GM19351 (cell line): ENCODE results near the gene TMEM231.
"Not testable (repeated sequence)": the region's sequence is repeated elsewhere in the genome, so short reads cannot be mapped to it uniquely, and the experiment has no call there.

ENCODE experiments used
- ATAC-seq: cut with Tn5 transposase; IDR thresholded peaks from one replicate; pipeline ENCODE4 v1.9.1; 2021; ENCODE audit warnings: mild to moderate bottlenecking, moderate library complexity; ENCODE audit not compliant: unreplicated experiment

TMEM231 gene

DNA sequence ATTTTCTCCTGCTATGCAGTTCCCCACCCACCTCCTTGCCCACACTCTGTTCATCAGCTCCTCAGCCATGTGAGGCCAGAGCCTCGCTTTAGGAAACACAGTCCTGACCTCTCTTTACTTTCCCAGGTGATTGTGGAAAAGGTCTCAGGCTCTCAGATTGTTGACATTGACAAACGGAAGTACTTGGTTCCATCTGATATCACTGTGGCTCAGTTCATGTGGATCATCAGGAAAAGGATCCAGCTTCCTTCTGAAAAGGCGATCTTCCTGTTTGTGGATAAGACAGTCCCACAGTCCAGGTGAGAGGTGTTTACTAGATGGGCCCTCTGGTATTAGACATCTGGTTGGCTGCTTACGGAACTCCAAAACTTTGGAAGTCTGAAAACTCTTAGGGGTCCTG, 11.9 kb upstream of the TMEM231 start:
- ATAC-seq, result no peak

DNA sequence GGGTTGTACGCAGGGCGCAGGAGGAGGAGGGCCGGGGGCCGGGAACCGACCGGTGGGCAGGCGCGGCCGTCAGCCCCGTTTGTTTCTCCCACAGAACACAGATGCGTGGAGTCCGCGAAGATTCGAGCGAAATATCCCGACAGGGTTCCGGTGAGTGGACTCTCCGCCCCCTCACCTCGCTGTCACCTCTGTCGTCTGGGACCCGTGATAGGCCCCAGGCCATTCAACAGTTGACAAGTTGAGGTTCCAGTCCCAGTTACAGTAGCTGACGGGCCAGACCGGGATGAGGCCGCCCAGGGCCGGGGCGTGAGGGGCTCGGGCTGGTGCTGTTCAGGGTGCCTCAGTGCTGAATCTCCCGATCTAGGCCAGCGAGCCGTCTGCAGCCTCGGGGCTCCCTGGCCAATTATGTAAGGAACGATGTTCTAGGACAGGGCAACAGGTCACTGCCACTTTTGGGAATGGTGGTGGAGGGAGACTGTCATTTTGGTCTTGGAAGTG, 10.8 kb upstream of the TMEM231 start:
- ATAC-seq, result peak; percentile 12

DNA sequence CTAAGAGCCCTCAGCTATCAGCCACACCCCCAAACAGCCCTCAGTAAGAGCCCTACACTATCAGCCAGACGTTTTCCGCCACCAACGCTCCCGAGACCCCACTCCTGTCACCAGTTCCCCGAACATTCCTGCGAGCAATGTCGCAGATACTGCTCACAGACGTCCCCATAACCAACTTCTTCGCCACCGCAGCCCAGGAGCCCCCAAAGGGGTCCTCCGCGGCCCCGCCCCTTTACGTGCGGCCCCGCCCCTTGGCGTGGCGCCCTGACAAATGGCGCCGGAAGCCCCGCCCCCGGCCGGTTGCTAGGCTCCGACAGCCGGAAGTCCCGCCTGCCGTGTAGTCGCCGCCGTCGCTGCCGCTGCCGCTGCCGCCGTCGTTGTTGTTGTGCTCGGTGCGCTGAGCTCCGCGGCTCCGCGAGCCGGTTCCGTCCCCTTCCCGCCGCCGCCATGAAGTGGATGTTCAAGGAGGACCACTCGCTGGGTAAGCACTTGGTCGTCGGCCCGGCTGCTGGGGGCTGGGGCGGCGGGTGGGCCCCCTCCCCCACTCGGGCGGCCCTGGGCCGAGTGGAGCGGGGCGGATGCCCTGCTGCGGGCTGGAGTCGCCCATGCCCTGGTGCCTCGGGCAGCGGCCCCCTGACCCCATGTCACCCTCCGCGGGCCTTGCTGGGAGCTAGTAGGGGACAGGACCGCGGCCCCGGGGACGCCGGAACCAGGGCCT, 10.1 kb upstream of the TMEM231 start, which contains the start of gene GABARAPL2:
GABARAPL2 (plus strand) TSS at position 340 of the 718 bp plus-strand sequence; CDS start at position 448, 108 bp downstream.
- peak; percentile 62 for ATAC-seq

DNA sequence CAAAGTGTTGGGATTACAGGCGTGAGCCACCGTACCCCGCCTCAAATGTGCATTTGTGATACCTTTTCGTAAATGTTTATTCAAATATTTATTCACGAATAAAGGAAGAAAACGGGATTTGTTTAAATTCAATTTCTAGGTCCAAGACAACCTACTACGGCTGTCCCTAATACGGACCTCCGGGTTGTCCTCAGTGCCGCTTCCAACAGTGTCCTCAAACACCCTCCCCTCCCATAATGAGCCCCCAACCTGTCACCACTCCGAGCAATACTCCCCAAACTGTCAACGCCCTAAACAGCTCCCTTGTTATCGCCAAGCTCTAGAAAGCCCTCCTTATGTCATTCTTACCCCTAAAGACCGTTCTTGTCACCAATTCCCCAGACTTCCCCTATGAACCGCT, 9.6 kb upstream of the TMEM231 start:
- peak; percentile 7 for ATAC-seq

DNA sequence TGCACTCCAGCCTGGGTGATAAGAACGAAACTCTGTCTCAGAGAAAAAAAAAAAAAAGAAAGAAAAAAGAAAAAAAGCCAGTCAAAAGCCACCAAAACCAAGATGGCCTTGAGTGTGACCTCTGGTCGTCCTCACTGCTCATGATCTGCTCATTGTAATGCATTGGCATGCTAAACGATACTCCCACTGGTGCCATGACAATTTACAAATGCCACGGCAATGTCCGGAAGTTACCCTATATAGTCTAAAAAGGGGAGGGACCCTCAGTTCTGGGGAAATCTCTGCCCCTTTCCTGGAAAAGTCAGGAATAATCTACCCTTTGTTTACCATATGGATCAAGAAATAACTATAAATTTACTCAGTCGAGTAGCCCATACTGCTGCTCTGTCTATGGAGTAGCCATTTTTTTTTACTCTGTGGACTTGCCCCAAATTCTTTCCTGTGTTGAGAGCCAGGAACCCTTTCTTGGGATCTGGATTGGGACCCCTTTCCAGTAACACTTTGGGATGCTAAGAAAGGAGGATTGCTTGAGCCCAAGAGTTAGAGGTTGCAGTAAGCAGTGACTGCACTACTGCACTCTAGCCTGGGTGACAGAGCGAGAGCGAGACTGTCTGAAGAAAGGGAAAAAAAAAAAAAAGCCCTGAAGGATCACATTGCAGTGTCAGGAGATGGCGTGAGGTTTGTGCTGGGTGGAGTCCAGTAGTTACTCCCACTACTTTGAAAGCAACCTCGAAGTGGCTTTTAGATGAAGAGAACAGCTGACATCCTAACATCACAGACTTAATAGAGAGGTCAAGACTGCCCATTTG, 3.7 kb upstream of the TMEM231 start:
- ATAC-seq, result no peak

DNA sequence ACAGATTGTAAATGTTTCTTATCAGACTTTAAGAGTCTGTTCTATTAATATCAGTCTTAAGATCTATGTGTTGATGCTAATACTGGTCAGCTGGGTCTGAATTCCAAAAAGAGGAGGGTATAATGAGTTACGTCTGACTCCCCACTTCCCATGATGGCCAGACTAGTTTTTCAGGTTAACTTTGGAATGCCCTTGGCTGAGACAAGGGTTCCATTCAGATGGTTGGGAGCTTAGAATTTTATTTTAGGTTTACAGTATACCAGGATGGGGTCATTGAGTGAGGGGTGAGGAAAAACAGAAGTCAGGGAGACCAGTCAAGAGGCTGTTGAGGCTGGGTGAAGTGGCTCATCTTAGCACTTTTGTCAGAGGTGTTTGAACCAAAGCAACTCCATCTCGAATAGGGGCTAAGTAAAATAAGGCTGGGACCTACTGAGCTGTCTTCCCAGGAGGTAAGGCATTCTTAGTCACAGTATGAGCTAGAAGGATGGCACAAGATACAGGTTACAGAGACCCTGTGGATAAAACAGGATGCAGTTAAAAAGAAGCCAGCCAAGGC, 2.9 kb upstream of the TMEM231 start:
- ATAC-seq, result no peak

DNA sequence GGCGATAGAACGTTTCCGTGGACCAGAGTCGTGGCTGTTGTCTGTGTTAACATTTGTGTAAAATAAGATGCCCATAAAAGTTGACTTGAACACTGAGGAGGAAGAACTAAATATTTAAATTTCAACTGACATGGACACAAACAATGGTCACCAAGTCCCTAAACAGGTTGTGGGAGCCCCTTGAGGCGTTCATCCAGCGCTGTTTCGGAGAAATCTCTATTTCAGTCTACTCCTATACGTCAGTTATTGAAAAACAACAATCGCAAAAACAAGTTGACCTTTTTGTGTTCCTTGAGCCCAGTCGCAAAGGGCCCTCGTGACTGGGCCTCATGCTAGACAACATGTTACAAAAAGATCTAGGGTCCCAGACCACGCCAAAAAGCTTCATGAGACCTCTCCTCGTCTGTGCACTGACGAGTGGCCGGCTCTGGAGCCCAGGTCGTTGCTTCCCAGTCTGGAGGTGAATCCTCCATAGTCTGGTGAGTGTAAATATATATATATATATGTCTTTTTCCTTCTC, 439 bp upstream of the TMEM231 start:
- no peak for ATAC-seq

DNA sequence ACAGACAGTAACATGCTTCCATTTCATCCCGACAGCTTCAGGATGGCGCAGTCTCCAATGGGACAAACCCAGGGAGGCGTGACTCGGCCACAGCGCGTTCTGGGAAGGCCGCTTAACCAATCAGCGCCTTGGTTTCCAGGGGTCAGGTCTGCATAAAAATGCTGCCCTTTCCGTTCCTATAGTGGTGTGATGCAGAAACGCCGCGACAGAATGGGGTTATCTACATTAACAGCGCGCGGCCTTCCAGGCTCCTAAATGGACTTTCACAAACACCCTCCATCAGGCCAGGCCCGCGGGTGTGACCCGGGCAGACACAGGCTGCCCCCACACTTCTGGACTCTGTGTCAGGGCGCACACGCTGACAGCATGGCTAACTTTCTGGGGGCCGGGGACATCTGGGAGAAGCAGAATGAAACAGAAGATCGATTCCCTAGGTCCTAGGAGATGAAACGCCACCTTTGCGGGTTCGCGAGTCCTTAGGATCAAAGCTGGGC, 792 bp downstream of the TMEM231 start:
- ATAC-seq, result peak; percentile 41

DNA sequence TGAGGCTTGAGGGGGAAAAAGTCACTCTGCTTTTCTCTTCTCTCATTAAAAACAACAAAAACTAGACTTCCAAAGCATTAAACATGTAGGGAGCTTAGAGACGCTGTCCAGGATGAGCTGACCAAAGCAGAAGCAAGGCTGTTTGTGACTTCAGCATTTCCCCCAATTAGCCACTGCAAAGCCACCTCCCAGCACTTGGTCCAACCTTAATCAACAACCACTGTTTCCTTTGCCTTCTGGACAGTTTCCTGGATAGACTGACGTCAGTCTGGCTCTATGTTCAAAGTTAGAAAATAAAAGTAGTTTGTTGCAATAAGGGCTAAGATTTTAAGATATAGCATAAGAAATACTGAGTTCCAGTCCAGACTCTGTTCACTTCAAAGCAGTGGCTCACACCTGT, 3.1 kb downstream of the TMEM231 start:
- no peak for ATAC-seq

DNA sequence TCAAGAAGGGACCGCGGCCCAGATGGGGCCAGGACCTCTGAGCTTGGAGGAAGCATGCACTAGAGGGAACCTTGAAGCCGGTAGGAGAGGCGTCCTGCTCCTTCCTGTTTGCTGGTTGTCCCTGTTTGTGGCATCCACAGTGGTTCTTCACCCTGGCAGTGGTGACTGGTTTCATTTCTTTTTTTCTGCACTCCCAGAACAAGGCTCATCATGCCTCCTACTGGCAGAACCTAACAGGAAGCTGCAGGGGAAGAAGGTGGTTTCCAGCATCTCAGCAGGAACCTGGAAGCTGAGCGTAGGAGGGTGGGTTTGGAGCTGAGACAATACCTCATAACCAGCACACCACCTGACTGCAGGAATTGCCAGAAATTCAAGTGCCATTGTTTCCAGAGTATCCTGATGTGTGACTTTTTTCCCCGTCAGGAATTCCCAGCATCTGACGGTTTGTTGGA, 5.8 kb downstream of the TMEM231 start:
- ATAC-seq, result peak; percentile 68

DNA sequence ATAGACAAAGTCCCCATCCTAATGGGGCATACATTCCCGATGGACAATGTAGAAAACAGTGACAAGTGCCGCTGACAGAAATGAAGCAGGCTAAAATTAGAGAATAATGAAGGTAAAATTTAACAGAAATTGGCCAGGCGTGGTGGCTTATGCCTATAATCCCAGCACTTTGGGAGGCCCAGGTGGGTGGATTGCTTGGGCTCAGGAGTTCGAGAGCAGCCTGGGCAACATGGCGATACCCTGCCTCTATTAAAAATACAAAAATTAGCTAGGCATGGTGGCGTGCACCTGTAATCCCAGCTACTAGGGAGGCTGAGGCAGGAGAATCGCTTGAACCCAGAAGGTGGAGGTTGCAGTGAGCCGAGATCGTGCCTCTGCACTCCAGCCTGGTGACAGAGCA, 7.6 kb downstream of the TMEM231 start:
- ATAC-seq, result not testable (repeated sequence)

DNA sequence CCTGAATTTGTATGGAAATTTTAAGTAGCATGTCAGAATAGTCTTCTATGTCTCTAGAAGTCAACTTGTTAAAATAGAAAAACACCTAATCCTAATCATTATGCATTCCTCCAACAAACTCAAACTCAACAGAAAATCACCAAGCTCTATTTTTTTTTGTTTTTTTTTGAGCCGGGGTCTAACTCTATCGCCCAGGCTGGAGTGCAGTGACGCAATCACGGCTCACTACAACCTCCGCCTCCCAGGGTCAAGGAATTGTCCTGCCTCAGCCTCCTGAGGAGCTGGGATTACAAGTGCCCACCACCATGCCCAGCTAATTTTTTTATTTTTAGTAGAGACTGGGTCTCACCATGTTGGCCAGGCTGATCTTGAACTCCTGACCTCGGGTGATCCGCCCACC, 9.8 kb downstream of the TMEM231 start:
- ATAC-seq, result no peak

DNA sequence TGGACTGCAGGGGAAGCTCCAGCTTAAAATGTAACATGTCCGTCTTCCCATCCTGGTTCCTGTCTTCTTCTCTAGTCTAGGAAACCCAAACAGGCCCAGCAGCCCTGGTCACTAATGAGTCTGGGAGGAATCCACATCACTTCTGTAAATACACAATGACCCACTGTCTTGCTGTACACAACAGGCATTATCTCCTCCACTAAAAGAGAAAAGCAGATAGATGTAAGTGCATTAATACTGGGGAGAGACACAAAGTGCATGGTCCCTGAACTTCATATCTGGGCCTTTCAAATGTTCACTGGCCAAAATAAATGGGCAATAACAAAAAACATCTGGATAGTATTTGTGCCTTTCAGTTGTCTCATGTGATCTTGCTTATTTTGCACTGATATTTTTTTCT, 10.2 kb downstream of the TMEM231 start:
- not testable (repeated sequence) for ATAC-seq

DNA sequence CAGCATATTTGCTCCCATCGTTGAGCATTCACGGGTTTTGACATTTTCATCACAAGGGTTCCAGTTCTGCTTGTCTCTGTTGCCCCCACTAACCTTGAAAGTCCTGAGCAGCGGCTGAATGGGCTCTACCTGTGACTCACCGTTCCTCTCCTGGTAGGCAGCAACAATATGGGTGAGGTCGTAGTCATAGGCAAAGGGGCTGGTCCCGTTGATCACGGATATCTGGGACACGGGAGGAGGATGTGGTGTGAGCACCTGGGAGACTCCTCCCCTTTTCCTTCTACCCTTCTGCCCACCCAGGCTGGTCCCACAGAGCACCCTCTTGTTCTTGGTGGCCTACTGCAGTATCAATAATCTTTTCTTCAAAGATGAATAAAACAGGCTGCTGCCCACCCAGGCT, 13.6 kb downstream of the TMEM231 start:
- not testable (repeated sequence) for ATAC-seq

DNA sequence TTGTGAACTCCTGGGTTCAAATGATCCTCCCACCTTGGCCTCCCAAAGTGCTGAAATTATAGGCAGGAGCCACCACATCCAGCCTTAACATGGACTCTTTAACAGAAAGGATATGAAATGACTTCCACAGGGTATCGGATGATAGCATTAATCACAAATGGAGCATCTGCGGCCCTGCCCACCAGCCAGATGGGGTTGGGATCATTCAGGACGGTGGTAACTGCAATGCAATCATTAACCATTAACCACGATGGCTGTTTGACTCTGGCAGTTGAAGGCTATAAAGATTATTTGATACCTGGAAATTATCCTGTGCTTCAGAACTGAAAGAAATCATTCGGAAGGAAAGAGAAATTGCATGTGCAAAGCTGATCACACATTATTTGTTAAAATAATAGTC, 14.8 kb downstream of the TMEM231 start:
- no peak for ATAC-seq

DNA sequence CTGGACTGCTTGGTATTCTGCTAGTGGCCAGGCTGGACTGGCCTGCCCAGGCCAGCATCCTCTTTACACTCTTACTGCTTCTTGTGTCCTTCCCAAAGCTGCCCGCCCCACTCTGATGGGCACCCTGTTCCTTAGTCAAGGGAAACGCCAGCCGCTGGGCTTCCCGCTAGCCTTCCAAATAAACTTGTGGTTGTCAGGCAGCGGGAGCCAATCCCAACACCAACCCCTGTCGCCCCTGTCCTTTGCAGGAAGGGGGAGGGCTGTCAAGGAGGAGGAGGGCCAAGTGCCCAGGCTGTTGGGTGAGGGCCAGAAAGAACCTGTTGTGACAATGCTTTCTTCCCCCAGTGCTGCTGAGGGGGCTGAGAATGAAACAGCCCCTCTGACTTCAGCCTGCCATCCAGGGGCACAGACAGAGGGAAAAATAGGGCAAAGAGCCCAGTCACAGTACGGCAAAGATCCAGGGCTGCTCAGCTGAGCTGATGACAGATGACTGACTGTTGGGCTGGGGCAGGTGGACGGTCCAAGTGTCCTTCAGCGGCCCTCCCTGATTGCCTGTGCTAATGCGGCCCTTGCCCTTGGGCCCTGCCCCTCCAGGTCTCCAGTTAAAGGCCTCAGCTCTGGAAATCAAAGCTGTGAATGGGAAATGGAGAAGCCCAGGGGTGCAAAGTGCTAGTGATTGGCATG, 17.0 kb downstream of the TMEM231 start:
- not testable (repeated sequence) for ATAC-seq

DNA sequence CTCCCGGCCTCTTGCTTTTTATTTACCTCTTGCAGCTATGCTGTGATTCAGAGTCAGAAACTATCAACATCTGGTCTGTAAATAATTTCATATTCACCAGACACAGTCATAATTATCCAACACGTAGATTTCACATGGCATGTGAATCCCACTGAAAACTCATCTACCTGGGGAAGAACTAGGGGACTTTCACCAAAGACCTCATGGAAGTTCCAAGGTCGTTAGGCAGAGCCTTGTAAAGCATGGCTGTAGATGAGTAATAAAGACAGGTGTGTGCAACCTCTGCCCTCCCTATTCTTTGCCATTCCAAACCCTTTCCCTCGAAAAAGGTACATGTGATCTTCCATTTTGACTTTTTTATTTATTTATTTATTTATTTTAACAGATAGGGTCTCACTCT, 18.3 kb downstream of the TMEM231 start:
- no peak for ATAC-seq

DNA sequence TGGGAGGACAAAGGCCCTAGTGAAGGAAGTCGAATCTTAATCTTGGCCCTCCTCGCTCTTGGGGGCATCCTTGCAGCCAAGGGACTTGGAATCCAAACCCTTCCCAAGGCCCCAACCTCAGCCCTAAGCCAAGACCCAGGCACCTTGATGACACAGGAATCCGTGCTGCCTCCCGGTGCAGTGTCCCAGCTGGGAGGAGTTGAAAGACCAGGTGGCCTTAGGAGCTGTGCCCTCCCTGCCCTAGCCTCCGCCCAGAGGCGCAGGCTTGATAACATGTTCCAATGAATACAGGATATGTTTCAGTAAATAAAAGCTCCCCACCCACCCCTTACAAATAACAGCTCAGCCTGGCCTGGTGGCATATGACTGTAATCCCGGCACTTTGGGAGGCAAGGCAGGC, 20.2 kb downstream of the TMEM231 start, which contains the start of gene CHST5:
CHST5 (minus strand) TSS at position 208 of the 400 bp plus-strand sequence. CDS start 5,724 bp downstream, outside the sequence.
- no peak for ATAC-seq

DNA sequence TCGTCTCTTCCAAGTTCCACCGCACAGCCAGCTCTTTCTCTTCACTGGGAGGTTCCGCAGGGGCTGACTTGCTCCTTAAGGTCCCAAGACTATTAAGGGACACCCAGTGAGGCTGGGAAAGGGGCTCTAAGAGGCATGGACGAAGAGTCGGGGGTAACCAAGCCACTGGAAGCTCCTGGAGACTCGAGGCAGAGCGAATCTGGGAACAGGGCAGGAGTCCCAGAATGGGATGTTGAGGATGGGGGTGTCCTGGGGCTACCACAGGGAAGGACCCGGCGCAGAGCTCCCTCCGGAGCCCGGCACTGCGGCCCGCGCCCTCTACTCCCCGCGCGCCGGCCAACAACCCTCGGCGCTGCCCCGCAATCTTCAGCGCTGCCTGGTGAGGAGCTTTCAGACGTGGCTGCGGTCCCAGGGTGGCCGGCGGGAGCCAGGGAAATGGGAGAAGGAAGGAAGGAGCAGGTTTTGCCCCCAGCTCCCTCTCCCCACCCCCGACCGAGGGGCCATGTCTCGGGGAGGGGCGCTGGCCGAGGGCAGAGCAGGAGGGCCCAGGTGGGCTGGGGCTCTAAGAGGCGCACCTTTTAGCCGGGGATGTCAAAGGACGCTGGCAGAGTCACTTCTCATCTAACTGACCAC, 20.7 kb downstream of the TMEM231 start:
- no peak for ATAC-seq
